Measurements from ENCODE around the gene ATP5F1D. TPM values are rescaled to one million over a fixed set of nuclear protein-coding genes. Genes with fewer than 3 reads are reported as not detected.
A peak's percentile ranks its signal among the peaks of the same experiment; 100 is the strongest.

The ATP5F1D gene
- total and polyA plus RNA-seq, 2 donors (not counting 3 experiments of a cell fraction or from before 2014, with no cell fraction given), result 167 to 192 TPM

- Histone ChIP-seq H3K4me1 (ENCODE audit: control insufficient read depth, extremely low read depth, insufficient read depth, low read length) (peaks cover 57% of the 10 kb centered on the region), H3K9me3 (replicated peaks; ENCODE audit: control insufficient read depth, insufficient read depth, low read length) (no peaks in the 10 kb centered on the region), H2AFZ (ENCODE audit: low read depth, low read length) (no peak overlapping the region), H3K27ac (ENCODE audit: insufficient read depth, low read depth, low read length) (no peak overlapping the region), H4K20me1 (replicated peaks; ENCODE audit: control insufficient read depth, extremely low read depth, insufficient read depth, low read length) (no peaks in the 10 kb centered on the region), H3K4me2 (ENCODE audit: insufficient read depth, low read length) (no peak overlapping the region), H3K36me3 (ENCODE audit: control insufficient read depth in 2 of 2, extremely low read depth in 1 of 2, insufficient read depth in 2 of 2, low read length in 2 of 2) (peaks cover 29 to 34% of the 10 kb centered on the region in 2 experiments), H3K9ac (replicated peaks; ENCODE audit: extremely low read depth, insufficient read depth, low read length) (no peak overlapping the region), H3K9me1 (replicated peaks; ENCODE audit: control insufficient read depth, extremely low read depth, insufficient read depth, low read length) (no peaks in the 10 kb centered on the region), H3K27me3 (ENCODE audit: control insufficient read depth in 2 of 2, insufficient read depth in 2 of 2, low read length in 2 of 2) (no peaks in the 10 kb centered on the region), H3K79me2 (ENCODE audit: control insufficient read depth, insufficient read depth, low read length) (peaks cover 41% of the 10 kb centered on the region), H3K4me3 (replicated peaks in 1 of 3; ENCODE audit: insufficient read depth in 1 of 3, low read depth in 1 of 3, low read length in 3 of 3) (no peak overlapping the region)
- FAIRE-seq (no peak), DNase-seq (ENCODE audit: low read depth, low spot score) (no peak)
- intact Hi-C loops (cut with micrococcal nuclease), result no loop called here
- BruUV-seq (replicated peaks), result no TSS peak
- ChIA-PET POLR2A (interaction anchor here (0.6 to 1.2 kb wide), 2 partner anchors 9 to 12 kb away, joined by 3 read pairs; no protein-coding TSS in a partner anchor), CTCF (interaction anchor here (1.1 to 7.8 kb wide), 3 partner anchors 10 to 12 kb away, joined by 6 to 63 read pairs (median 10); no protein-coding TSS in a partner anchor)
- TF ChIP-seq GATA2 (IDR thresholded peaks at IDR 0.05; ENCODE audit: insufficient read depth, insufficient read length, low read depth, low read length) (no peak), POLR2A (IDR thresholded peaks at IDR 0.05; ENCODE audit: low read depth, low read length) (peak; percentile 45)
- dilution Hi-C loops (cut with MboI; ENCODE audit: extremely low pct_ligation_motif_present, low sequenced_read_pairs), result no loop called here
Measured at GRCh38 chr19:1256646-1257474, 15.3 kb downstream of the ATP5F1D start.

- Histone ChIP-seq H3K4me2 (ENCODE audit: insufficient read depth, low read length) (no peak overlapping the region), H3K9me3 (replicated peaks; ENCODE audit: control insufficient read depth, insufficient read depth, low read length) (no peaks in the 10 kb centered on the region), H3K4me3 (replicated peaks in 1 of 3; ENCODE audit: insufficient read depth in 1 of 3, low read depth in 1 of 3, low read length in 3 of 3) (no peak overlapping the region), H4K20me1 (replicated peaks; ENCODE audit: control insufficient read depth, extremely low read depth, insufficient read depth, low read length) (no peaks in the 10 kb centered on the region), H3K4me1 (ENCODE audit: control insufficient read depth, extremely low read depth, insufficient read depth, low read length) (peaks cover 58% of the 10 kb centered on the region), H3K36me3 (ENCODE audit: control insufficient read depth in 2 of 2, extremely low read depth in 1 of 2, insufficient read depth in 2 of 2, low read length in 2 of 2) (peaks cover 29 to 34% of the 10 kb centered on the region in 2 experiments), H3K27ac (ENCODE audit: insufficient read depth, low read depth, low read length) (no peak overlapping the region), H3K79me2 (ENCODE audit: control insufficient read depth, insufficient read depth, low read length) (peaks cover 38% of the 10 kb centered on the region), H3K27me3 (ENCODE audit: control insufficient read depth in 2 of 2, insufficient read depth in 2 of 2, low read length in 2 of 2) (no peaks in the 10 kb centered on the region), H3K9me1 (replicated peaks; ENCODE audit: control insufficient read depth, extremely low read depth, insufficient read depth, low read length) (no peaks in the 10 kb centered on the region), H3K9ac (replicated peaks; ENCODE audit: extremely low read depth, insufficient read depth, low read length) (no peak overlapping the region), H2AFZ (ENCODE audit: low read depth, low read length) (no peak overlapping the region)
- no peak for DNase-seq (ENCODE audit: low read depth, low spot score)
- intact Hi-C loops (cut with micrococcal nuclease) (no loop called here), dilution Hi-C loops (cut with MboI; ENCODE audit: extremely low pct_ligation_motif_present, low sequenced_read_pairs) (no loop called here)
- TSS peak; percentile 18 for BruUV-seq (replicated peaks)
- CTCF ChIA-PET, result interaction anchor here (1.1 to 7.8 kb wide), 2 partner anchors 9 to 13 kb away, joined by 6 to 63 read pairs; no protein-coding TSS in a partner anchor
- POLR2A ChIA-PET, result interaction anchor here (0.6 to 3.4 kb wide), 2 partner anchors 9 to 12 kb away, joined by 3 to 19 read pairs; partner anchors contain the start of gene CIRBP
- TF ChIP-seq EZH2 (IDR thresholded peaks at IDR 0.05; ENCODE audit: borderline replicate concordance, low read depth, low read length, severe bottlenecking) (no peak), JUN (IDR thresholded peaks at IDR 0.05; ENCODE audit: borderline replicate concordance, insufficient read depth, insufficient read length, low read depth) (no peak), POLR2A (IDR thresholded peaks at IDR 0.05; ENCODE audit: low read depth, low read length) (no peak), FOS (IDR thresholded peaks at IDR 0.05; ENCODE audit: borderline replicate concordance, insufficient read depth, low read length) (no peak), MYC (IDR thresholded peaks at IDR 0.05; ENCODE audit: low read depth, low read length) (no peak), POLR2AphosphoS5 (IDR thresholded peaks at IDR 0.05; ENCODE audit: insufficient read depth, low read depth, low read length) (no peak), MAX (IDR thresholded peaks at IDR 0.05; ENCODE audit: insufficient read depth, insufficient read length) (no peak), CTCF (IDR thresholded peaks at IDR 0.05; ENCODE audit: extremely low read depth in 1 of 2, insufficient read depth in 1 of 2, low read depth in 1 of 2, low read length in 2 of 2) (no peak), GATA2 (IDR thresholded peaks at IDR 0.05; ENCODE audit: insufficient read depth, insufficient read length, low read depth, low read length) (no peak)
- FAIRE-seq, result no peak
Measured at GRCh38 chr19:1257475-1258162, 16.1 kb downstream of the ATP5F1D start.

Data from endothelial cell of umbilical vein (primary cell).